HG02943 (cell line): Measurements from ENCODE around the gene LURAP1L.

Experiments
- ATAC-seq: cut with Tn5 transposase; IDR thresholded peaks from one replicate; pipeline ENCODE4 v1.9.1; 2021; ENCODE audit warnings: mild to moderate bottlenecking, low read depth, moderate library complexity; ENCODE audit not compliant: unreplicated experiment

Gene LURAP1L

GRCh38 chr9:12808569-12808968 lies 33.7 kb downstream of the LURAP1L start:
- no peak for ATAC-seq

- ATAC-seq: no peak
Observed at GRCh38 chr9:12809720-12810119, 34.9 kb downstream of the LURAP1L start.

- ATAC-seq: no peak
Observed at GRCh38 chr9:12811935-12812334, 37.1 kb downstream of the LURAP1L start.

GRCh38 chr9:12812710-12813109 lies 37.9 kb downstream of the LURAP1L start:
- no peak for ATAC-seq

GRCh38 chr9:12813533-12813932 lies 38.7 kb downstream of the LURAP1L start:
- ATAC-seq: no peak

- ATAC-seq: no peak
Observed at GRCh38 chr9:12813960-12814876, 39.4 kb downstream of the LURAP1L start.

- no peak for ATAC-seq
Observed at GRCh38 chr9:12814877-12815237, 40.0 kb downstream of the LURAP1L start.

- no peak for ATAC-seq
Observed at GRCh38 chr9:12815888-12816287, 41.1 kb downstream of the LURAP1L start.

- no peak for ATAC-seq
Observed at GRCh38 chr9:12816656-12817101, 41.9 kb downstream of the LURAP1L start.

GRCh38 chr9:12817702-12818101 lies 42.9 kb downstream of the LURAP1L start:
- no peak for ATAC-seq

- no peak for ATAC-seq
Observed at GRCh38 chr9:12818431-12819000, 43.7 kb downstream of the LURAP1L start.

GRCh38 chr9:12819436-12820185 lies 44.8 kb downstream of the LURAP1L start:
- no peak for ATAC-seq

- ATAC-seq: no peak
Observed at GRCh38 chr9:12822111-12822510, 47.3 kb downstream of the LURAP1L start.

GRCh38 chr9:12826924-12827565 lies 52.2 kb downstream of the LURAP1L start:
- ATAC-seq: no peak

- ATAC-seq: no peak
Observed at GRCh38 chr9:12833701-12834100, 58.9 kb downstream of the LURAP1L start.

GRCh38 chr9:12838546-12838945 lies 63.7 kb downstream of the LURAP1L start:
- ATAC-seq: no peak

GRCh38 chr9:12843735-12844134 lies 68.9 kb downstream of the LURAP1L start:
- no peak for ATAC-seq

- ATAC-seq: no peak
Observed at GRCh38 chr9:12846035-12846434, 71.2 kb downstream of the LURAP1L start.

GRCh38 chr9:12847561-12847960 lies 72.7 kb downstream of the LURAP1L start:
- ATAC-seq: no peak

GRCh38 chr9:12849486-12850003 lies 74.7 kb downstream of the LURAP1L start:
- no peak for ATAC-seq
